Measurements from ENCODE around the gene ABCB8.

Gene ABCB8

DNA sequence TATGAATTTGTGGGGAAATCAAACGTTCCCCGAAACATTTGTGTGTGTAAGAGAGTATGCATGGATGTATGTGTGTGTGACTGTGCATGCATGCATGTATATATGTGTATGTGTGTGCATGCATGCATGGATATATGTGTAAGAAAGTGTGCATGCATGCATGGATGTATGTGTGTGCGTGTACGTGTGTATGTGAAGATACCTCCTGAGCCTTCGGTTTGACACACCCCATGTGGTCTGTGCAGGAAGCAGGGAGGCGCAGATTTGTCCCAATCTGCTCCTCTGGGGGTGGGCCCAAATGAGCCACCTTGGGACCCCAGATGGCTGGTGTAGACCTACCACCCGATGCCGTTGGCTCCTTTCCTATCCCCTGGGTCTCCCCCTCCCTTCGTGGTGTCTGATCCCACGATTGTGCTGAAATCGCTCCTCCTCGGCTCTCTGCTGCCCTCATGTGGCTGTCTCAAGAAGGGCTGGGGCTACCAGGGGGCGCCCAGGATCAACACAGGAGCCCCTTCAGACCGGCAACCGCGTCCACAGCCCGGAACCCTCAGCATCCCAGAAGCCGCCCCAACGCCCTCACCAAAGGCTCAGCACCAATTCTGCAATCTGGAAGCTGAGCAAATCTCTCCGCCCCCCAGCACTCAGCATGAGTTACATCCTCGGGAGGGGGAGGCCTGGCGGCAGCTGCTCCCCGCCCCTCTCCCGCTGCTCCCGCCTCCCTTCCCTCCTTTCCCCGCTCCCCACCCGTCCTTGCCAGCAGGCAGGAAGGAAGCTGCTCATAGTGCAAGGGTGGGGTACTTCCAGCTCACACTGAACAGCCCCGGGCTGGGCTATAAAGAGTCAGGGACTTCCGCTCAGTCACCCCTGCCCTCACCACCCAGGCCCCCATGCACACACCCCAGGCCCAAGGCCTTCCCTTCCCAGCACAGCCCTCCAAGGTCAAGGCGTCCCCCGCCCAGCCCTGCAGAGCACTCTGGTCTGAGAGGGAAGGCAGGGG is 39.7 kb upstream of the ABCB8 start:
- Histone ChIP-seq H3K4me3 (peak overlapping the region in 9 of 10 experiments; percentile 8 to 58 (median 46); a peak in 14 of 20 replicates), H3K9ac (peak overlapping the region in 10 of 11 experiments; percentile 16 to 80 (median 72); a peak in 19 of 22 replicates), H3K27me3 (no peaks in the 10 kb centered on the region; a peak in 1 of 22 replicates), H3K4me2 (peak overlapping the region; percentile 80 to 97 (median 93)), H3K9me3 (replicated peaks in 1 of 11) (peaks cover 17 to 23% (median 20%) of the 10 kb centered on the region in 11 experiments), H3K4me1 (peaks cover 47 to 59% (median 53%) of the 10 kb centered on the region in 10 experiments), H3K36me3 (peaks cover 0 to 11% (median 0%) of the 10 kb centered on the region in 11 experiments; a peak in 1 of 22 replicates), H3K27ac (peak overlapping the region; percentile 32 to 91 (median 79); a peak in 21 of 22 replicates), H4K20me1 (peaks cover 0 to 26% (median 0%) of the 10 kb centered on the region in 11 experiments; a peak in 4 of 22 replicates)
- no peak for TF ChIP-seq Cebpa-rat (IDR thresholded peaks at IDR 0.05)

DNA sequence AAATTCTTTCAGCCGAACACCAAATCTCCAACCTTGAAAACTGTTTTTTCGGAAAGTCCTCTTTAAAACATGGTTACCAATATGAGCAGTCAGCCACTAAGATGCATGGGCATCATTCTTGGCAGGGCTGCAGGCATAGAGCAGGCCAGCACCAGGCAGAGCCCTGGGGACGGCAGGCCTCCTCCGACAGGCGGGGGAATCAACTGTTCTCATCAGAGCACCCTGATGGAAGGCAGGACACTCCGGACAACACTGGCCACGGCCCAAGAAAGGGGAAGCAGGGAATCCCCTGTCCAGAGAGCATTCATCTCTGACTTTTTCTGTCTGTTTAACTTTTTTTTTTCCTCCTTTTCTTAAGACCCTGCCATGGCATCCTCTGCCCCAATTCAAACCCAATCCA is 38.8 kb upstream of the ABCB8 start:
- peak overlapping the region in 9 of 11 experiments; percentile 63 to 80 (median 72); a peak in 18 of 22 replicates for H3K9ac ChIP-seq
- H3K4me2 ChIP-seq, result peak overlapping the region; percentile 80 to 97 (median 93)
- H3K36me3 ChIP-seq, result peaks cover 0 to 11% (median 0%) of the 10 kb centered on the region in 11 experiments; a peak in 1 of 22 replicates
- no peaks in the 10 kb centered on the region; a peak in 1 of 22 replicates for H3K27me3 ChIP-seq
- peak overlapping the region; percentile 32 to 91 (median 79); a peak in 21 of 22 replicates for H3K27ac ChIP-seq
- peaks cover 0 to 23% (median 0%) of the 10 kb centered on the region in 11 experiments; a peak in 4 of 22 replicates for H4K20me1 ChIP-seq
- peaks cover 56 to 69% (median 63%) of the 10 kb centered on the region in 10 experiments for H3K4me1 ChIP-seq
- H3K9me3 ChIP-seq (replicated peaks in 1 of 11), result peaks cover 17 to 23% (median 20%) of the 10 kb centered on the region in 11 experiments
- no peak for TF ChIP-seq Cebpa-rat (IDR thresholded peaks at IDR 0.05)
- H3K4me3 ChIP-seq, result peak overlapping the region in 5 of 10 experiments; percentile 8 to 58 (median 46); a peak in 5 of 20 replicates

GRCh38 chr7:150990416-150991186 is 37.6 kb upstream of the ABCB8 start, which contains the start of gene NOS3:
Gene NOS3, plus strand, starts transcription at chr7:150991017. Its CDS starts 2,787 bp downstream, at chr7:150993804.
- no peak for TF ChIP-seq Cebpa-rat (IDR thresholded peaks at IDR 0.05)
- no peaks in the 10 kb centered on the region for H3K27me3 ChIP-seq

GRCh38 chr7:150992051-150992640 is 36.1 kb upstream of the ABCB8 start:
- H3K27me3 ChIP-seq, result no peaks in the 10 kb centered on the region
- H3K9me3 ChIP-seq (replicated peaks in 1 of 11), result peaks cover 17 to 23% (median 20%) of the 10 kb centered on the region in 11 experiments
- peaks cover 0 to 11% (median 0%) of the 10 kb centered on the region in 11 experiments; a peak in 1 of 22 replicates for H3K36me3 ChIP-seq
- no peak overlapping the region for H3K27ac ChIP-seq
- no peak for TF ChIP-seq Cebpa-rat (IDR thresholded peaks at IDR 0.05)
- H3K4me1 ChIP-seq, result peaks cover 61 to 73% (median 64%) of the 10 kb centered on the region in 10 experiments
- H3K4me3 ChIP-seq, result no peak overlapping the region
- H3K9ac ChIP-seq, result no peak overlapping the region
- peaks cover 0 to 7% (median 0%) of the 10 kb centered on the region in 11 experiments; a peak in 1 of 22 replicates for H4K20me1 ChIP-seq
- 0 out of 22 replicates have a peak overlapping the region, but pooled peaks of 1 of the 11 experiments have one; percentile 9 for H3K4me2 ChIP-seq

More at GRCh38 chr7:150990416-150991186, 37.6 kb upstream of the ABCB8 start, which contains the start of gene NOS3:
- Histone ChIP-seq H3K9me3 (replicated peaks in 1 of 11) (peaks cover 17 to 23% (median 20%) of the 10 kb centered on the region in 11 experiments), H3K9ac (peak within 1 kb of the TSS in 7 of 11 experiments; percentile 69 to 80 (median 73); a peak in 10 of 22 replicates), H4K20me1 (peaks cover 0 to 15% (median 0%) of the 10 kb centered on the region in 11 experiments; a peak in 4 of 22 replicates), H3K36me3 (peaks cover 0 to 11% (median 0%) of the 10 kb centered on the region in 11 experiments; a peak in 1 of 22 replicates), H3K27ac (peak within 1 kb of the TSS in 8 of 11 experiments; percentile 75 to 91 (median 82); a peak in 13 of 22 replicates), H3K4me3 (peak within 1 kb of the TSS in 2 of 10 experiments; percentile 14 to 38; a peak in 1 of 20 replicates), H3K4me2 (peak within 1 kb of the TSS; percentile 80 to 97 (median 93)), H3K4me1 (peaks cover 65 to 77% (median 72%) of the 10 kb centered on the region in 10 experiments)

GRCh38 chr7:150992833-150993302 is 35.4 kb upstream of the ABCB8 start:
- Histone ChIP-seq H3K4me1 (peaks cover 61 to 73% (median 64%) of the 10 kb centered on the region in 10 experiments), H3K4me2 (peak overlapping the region in 7 of 11 experiments; percentile 82 to 97 (median 89); a peak in 10 of 22 replicates), H3K9ac (no peak overlapping the region), H4K20me1 (0 out of 22 replicates have a peak, but pooled peaks cover 0 to 4% (median 0%) of the 10 kb centered on the region in 11 experiments), H3K36me3 (peaks cover 0 to 11% (median 0%) of the 10 kb centered on the region in 11 experiments; a peak in 1 of 22 replicates), H3K27me3 (no peaks in the 10 kb centered on the region), H3K4me3 (no peak overlapping the region), H3K9me3 (replicated peaks in 1 of 11) (peaks cover 17 to 23% (median 20%) of the 10 kb centered on the region in 11 experiments), H3K27ac (peak overlapping the region in 2 of 11 experiments; percentile 82 to 83; a peak in 1 of 22 replicates)
- no peak for TF ChIP-seq Cebpa-rat (IDR thresholded peaks at IDR 0.05)

DNA sequence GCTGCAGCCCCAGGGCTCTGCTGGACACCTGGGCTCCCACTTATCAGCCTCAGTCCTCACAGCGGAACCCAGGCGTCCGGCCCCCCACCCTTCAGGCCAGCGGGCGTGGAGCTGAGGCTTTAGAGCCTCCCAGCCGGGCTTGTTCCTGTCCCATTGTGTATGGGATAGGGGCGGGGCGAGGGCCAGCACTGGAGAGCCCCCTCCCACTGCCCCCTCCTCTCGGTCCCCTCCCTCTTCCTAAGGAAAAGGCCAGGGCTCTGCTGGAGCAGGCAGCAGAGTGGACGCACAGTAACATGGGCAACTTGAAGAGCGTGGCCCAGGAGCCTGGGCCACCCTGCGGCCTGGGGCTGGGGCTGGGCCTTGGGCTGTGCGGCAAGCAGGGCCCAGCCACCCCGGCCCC is 34.7 kb upstream of the ABCB8 start:
- peak overlapping the region; percentile 82 to 97 (median 86) for H3K4me2 ChIP-seq
- H3K9ac ChIP-seq, result peak overlapping the region in 6 of 11 experiments; percentile 62 to 77 (median 71); a peak in 7 of 22 replicates
- H3K27me3 ChIP-seq, result no peaks in the 10 kb centered on the region
- peaks cover 60 to 73% (median 63%) of the 10 kb centered on the region in 10 experiments for H3K4me1 ChIP-seq
- no peak for TF ChIP-seq Cebpa-rat (IDR thresholded peaks at IDR 0.05)
- no peaks in the 10 kb centered on the region for H4K20me1 ChIP-seq
- peak overlapping the region in 8 of 11 experiments; percentile 64 to 83 (median 80); a peak in 11 of 22 replicates for H3K27ac ChIP-seq
- no peak overlapping the region for H3K4me3 ChIP-seq
- H3K36me3 ChIP-seq, result peaks cover 0 to 11% (median 0%) of the 10 kb centered on the region in 11 experiments; a peak in 2 of 22 replicates
- H3K9me3 ChIP-seq (replicated peaks in 1 of 11), result peaks cover 17 to 23% (median 20%) of the 10 kb centered on the region in 11 experiments

DNA sequence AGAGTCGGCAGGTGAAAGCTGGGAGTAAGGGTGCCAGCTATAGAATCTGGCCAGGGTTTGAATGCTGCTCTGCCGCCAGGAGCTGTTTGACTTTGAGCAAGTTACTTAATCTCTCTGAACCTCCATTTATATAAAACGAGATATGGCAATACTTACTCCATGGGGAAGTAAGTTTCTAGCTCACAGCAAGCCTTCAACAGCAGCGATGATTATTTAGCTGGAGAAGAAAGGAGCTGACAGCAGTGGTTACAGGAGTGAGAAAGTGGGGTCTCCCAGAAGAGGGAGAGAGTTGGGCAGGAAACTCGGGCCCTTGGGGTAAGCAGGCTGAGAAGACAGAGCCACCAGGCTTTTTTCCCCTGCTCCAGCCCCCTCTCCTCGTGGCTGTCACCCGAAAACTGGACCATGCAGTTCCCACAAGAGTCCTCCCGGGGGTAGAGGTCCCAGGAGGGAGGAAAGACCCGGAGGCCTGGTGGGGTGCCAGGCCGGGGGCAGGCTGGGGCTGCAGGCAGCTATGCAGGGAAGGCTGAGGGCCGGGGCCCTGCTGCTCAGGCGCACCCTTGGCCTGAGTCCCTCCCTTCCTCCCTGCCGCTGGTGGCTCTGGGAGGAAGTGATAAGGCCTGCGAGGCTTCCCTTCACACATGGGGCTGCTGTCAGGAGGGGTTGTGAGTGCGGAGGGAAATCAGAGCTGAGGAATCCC is 34.0 kb upstream of the ABCB8 start:
- H3K4me3 ChIP-seq, result peak overlapping the region in 8 of 10 experiments; percentile 19 to 62 (median 38); a peak in 12 of 20 replicates
- peak overlapping the region; percentile 42 to 77 (median 71); a peak in 21 of 22 replicates for H3K9ac ChIP-seq
- peak overlapping the region; percentile 49 to 83 (median 78) for H3K27ac ChIP-seq
- H3K27me3 ChIP-seq, result no peaks in the 10 kb centered on the region
- peak overlapping the region; percentile 82 to 97 (median 86) for H3K4me2 ChIP-seq
- peaks cover 0 to 11% (median 0%) of the 10 kb centered on the region in 11 experiments; a peak in 2 of 22 replicates for H3K36me3 ChIP-seq
- no peaks in the 10 kb centered on the region for H4K20me1 ChIP-seq
- no peak for TF ChIP-seq Cebpa-rat (IDR thresholded peaks at IDR 0.05)
- H3K9me3 ChIP-seq (replicated peaks in 1 of 11), result peaks cover 17 to 23% (median 20%) of the 10 kb centered on the region in 11 experiments
- H3K4me1 ChIP-seq, result peaks cover 52 to 66% (median 55%) of the 10 kb centered on the region in 10 experiments

All from BLaER1 treated with 17β-estradiol and CSF1 and Interleukin-3, amounts not matched to agents 10 nM and 100 nM (cell line).